ENCODE measurements around the gene OR4K5. TPM values are rescaled to one million over a fixed set of nuclear protein-coding genes. Genes with fewer than 3 reads are reported as not detected.

Gene OR4K5
- total RNA-seq (not detected), polyA plus RNA-seq (not detected)

GRCh38 chr14:19920021-19920657, at the start of gene OR4K5:
Gene OR4K5 (plus strand): TSS chr14:19920607. CDS start chr14:19920607, 0 bp downstream.
- no peak for FAIRE-seq
- no peak for TF ChIP-seq CTCF (IDR thresholded peaks at IDR 0.05)

GRCh38 chr14:19873178-19873577, 47.2 kb upstream of the OR4K5 start:
- no peak for TF ChIP-seq CTCF (IDR thresholded peaks at IDR 0.05)
- no peak overlapping the region for H3K4me3 ChIP-seq
- no peak for FAIRE-seq
- WGBS, 2 donors: 20 to 30% methylated on average over 6 of the region's 6 CpGs
- intact Hi-C loops (cut with DNase I): no loop called here
- DNase-seq: no peak
- H3K9me3 ChIP-seq: no peaks in the 10 kb centered on the region
- no peak for ATAC-seq
- no peaks in the 10 kb centered on the region for H3K36me3 ChIP-seq
- no peak overlapping the region for H3K27ac ChIP-seq
- H3K4me1 ChIP-seq: no peaks in the 10 kb centered on the region
- peaks cover 0 to 5% (median 0%) of the 10 kb centered on the region in 4 donors for H3K27me3 ChIP-seq

More at GRCh38 chr14:19920021-19920657, at the start of gene OR4K5:
- no peak within 1 kb of the TSS for H3K4me3 ChIP-seq
- H3K9me3 ChIP-seq: no peaks in the 10 kb centered on the region
- ATAC-seq: no peak
- no peak for DNase-seq
- H3K4me1 ChIP-seq: no peaks in the 10 kb centered on the region
- no peaks in the 10 kb centered on the region for H3K36me3 ChIP-seq
- intact Hi-C loops (cut with DNase I): no loop called here
- no peaks in the 10 kb centered on the region for H3K27me3 ChIP-seq
- no peak within 1 kb of the TSS for H3K27ac ChIP-seq

GRCh38 chr14:19874842-19875241, 45.6 kb upstream of the OR4K5 start, which contains the start of gene OR4K2:
Gene OR4K2 (plus strand): TSS chr14:19875142. CDS start chr14:19876268, 1,126 bp downstream.
- intact Hi-C loops (cut with DNase I): no loop called here

GRCh38 chr14:19878029-19878642, 42.3 kb upstream of the OR4K5 start:
- Histone ChIP-seq H3K4me3 (no peak overlapping the region), H3K27ac (no peak overlapping the region), H3K36me3 (no peaks in the 10 kb centered on the region), H3K4me1 (no peaks in the 10 kb centered on the region), H3K27me3 (peaks cover 0 to 5% (median 0%) of the 10 kb centered on the region in 4 donors), H3K9me3 (no peaks in the 10 kb centered on the region)
- no peak for DNase-seq
- peak; percentile 93 for FAIRE-seq
- ATAC-seq: peak in 1 of 4 donors; percentile 31
- TF ChIP-seq CTCF (IDR thresholded peaks at IDR 0.05): peak; percentile 46 to 72 (median 50)
- intact Hi-C loops (cut with DNase I): no loop called here

More at GRCh38 chr14:19874842-19875241, 45.6 kb upstream of the OR4K5 start, which contains the start of gene OR4K2:
- FAIRE-seq: no peak
- 30 to 38% methylated on average over 2 of the region's 2 CpGs for WGBS, 2 donors
- no peak within 1 kb of the TSS for H3K4me3 ChIP-seq
- DNase-seq: no peak
- no peak for ATAC-seq
- TF ChIP-seq CTCF (IDR thresholded peaks at IDR 0.05): no peak
- no peaks in the 10 kb centered on the region for H3K36me3 ChIP-seq
- peaks cover 0 to 5% (median 0%) of the 10 kb centered on the region in 4 donors for H3K27me3 ChIP-seq
- no peak within 1 kb of the TSS for H3K27ac ChIP-seq
- H3K9me3 ChIP-seq: no peaks in the 10 kb centered on the region
- no peaks in the 10 kb centered on the region for H3K4me1 ChIP-seq

GRCh38 chr14:19895282-19895681, 25.1 kb upstream of the OR4K5 start:
- ATAC-seq (no peak), FAIRE-seq (no peak), DNase-seq (peak in 2 of 6 donors; percentile 12 to 44)
- Histone ChIP-seq H3K4me1 (no peaks in the 10 kb centered on the region), H3K27ac (no peak overlapping the region), H3K27me3 (no peaks in the 10 kb centered on the region), H3K9me3 (no peaks in the 10 kb centered on the region), H3K4me3 (no peak overlapping the region), H3K36me3 (no peaks in the 10 kb centered on the region)
- intact Hi-C loops (cut with DNase I): no loop called here
- TF ChIP-seq CTCF (IDR thresholded peaks at IDR 0.05): no peak
- WGBS, 2 donors: 33 to 45% methylated on average over 2 of the region's 2 CpGs

Measured in pancreas (tissue), 10 donors.